HG03097 (cell line): ENCODE measurements around the gene RUNX2.

ENCODE experiments used
- ATAC-seq: cut with Tn5 transposase; IDR thresholded peaks from one replicate; pipeline ENCODE4 v1.9.1; 2021; ENCODE audit not compliant: unreplicated experiment, low FRiP score

Gene RUNX2

DNA sequence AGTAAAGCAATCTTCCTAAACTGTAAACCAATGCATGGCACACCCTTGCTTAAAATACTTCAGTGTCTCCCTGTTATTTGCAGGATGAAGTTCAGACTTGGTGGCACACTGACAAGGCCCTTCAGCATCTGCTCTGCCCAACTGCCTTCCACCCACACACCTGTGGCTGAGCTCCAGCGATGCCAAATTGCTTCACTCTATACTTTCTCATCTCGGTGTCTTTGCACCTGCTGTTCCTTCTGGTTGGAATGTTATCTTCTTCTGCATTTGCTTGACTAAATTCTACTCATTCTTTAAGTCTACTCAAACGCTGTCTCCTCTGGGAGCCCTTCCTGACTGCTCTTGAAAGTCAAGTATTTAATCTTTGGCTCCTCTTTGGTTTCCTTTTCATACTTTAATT, 149.7 kb downstream of the RUNX2 start:
- ATAC-seq, result no peak

DNA sequence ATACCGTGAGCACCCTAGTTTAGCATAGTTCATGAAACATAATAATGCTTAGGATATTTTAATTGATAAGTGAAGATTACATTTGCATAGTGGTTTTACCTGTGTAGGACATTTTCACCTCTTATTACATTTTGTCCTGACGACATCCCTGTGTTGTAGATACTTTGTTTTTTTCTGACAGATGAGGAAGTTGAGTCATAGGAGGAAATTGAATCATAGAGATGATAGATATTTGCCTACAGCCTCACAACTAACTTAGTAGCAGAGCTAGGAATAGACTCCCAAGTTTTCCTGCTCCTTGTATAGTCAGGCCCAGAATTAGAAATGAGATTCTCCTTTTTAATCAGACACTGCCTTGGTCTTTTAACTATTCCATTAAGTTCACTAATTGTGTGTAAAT, 150.1 kb downstream of the RUNX2 start:
- no peak for ATAC-seq

DNA sequence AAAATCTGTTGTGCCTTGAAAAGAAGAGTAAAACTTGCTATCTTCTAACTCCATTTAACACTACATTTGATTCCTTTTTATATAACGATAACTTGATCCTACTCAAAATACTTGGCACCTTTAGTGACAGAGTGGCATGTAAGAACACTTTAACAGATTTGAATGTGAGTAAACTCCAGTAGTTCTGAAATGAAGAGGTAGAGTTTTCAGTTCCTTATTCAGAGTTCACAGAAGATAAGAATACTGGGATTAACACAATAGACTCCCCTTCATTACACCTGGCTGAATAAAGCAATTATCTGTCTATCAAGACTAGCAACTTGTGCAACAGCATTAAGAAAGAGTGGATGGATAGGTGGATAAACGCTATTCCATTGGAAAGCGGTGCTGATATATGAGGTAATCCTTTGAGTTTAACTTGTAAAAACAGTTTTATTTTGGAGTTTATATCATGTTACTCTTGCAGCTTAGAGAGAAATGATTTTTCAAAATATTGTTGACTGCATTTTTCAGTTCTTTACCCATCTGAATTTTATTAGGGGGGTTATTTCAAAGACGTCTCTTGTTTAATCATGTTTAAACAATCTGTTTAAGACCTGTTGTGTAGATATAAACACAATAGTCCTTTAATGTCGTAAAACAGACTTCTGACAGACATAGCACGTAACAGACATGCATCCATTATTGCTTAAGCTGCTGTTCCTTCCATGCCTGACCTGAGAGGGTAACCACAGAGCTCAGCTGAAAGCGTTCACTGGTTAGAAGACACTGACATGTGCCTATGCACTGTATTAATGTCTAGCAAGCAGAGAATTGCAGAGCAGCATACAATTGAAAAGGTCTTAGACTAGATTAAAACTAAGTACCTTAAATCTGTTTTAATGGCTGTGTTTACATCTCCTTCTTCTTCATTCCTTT, 152.0 kb downstream of the RUNX2 start:
- no peak for ATAC-seq

DNA sequence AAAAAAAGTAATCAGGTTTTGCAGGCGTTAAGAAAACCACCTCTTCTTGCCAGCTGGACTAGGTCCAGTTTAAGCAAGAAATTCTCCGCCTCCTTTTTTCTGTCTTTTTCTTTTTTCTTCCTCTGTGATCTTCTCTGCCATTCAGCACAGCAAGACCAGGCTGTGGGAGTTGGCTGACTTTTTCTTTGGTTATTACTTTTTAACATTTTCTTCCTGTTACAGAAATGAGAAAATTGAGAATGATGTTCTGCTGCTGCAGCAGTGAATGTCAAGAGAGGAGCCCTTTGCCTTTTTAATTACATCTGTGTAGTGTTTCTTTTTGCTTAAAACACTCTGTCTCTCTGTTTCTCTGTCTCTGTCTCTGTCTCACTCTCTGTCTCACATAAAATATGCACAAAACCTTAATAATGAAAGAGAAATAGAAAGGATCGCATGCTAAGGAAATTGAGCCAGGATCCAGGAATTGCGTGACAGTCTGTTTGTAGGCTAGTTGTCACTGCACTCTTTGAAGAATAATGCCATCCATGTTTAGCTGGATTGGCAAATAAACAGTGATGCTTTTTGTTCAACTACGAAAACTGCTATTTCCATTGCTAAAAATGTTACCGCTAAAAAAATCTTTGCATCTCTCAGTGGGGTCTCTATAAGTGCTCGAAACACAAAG, 152.8 kb downstream of the RUNX2 start:
- ATAC-seq, result no peak

DNA sequence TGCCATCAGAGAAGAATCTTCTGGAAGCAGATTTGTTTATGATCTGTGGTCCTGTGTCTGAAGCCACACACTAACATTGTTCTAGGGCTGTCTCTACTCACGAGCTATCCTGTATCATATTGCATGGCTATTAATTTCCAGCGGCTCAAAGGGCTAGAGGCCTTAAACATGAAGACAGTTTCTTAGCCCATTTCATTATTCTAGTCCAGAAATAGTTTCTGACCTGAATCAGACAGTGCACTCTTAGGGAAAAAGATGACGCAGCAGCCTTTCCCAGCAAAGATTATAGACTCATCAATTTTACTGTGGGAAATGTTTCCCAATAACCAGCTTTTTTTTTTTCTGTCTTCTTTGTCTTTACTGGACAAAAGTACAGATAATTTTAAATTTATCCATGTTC, 154.9 kb downstream of the RUNX2 start:
- ATAC-seq, result no peak

DNA sequence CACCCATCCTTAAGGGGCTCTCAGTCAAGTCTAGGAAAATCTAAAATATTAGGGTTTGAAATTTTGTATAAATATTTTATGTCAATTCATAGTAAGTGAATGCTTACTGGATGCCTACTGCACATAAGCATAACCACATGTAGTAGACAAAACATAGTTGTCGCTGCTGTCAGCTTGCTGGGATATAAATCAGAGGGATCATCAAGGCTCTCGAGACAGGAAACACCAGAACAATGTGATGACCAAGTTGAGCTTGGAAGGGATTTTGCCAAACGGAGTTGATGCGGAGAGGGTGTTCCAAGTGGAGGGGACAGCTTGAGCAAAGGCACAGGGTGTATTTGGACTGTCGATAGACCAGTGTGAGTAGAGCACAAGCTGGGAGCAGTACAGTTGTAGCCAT, 155.4 kb downstream of the RUNX2 start:
- no peak for ATAC-seq

DNA sequence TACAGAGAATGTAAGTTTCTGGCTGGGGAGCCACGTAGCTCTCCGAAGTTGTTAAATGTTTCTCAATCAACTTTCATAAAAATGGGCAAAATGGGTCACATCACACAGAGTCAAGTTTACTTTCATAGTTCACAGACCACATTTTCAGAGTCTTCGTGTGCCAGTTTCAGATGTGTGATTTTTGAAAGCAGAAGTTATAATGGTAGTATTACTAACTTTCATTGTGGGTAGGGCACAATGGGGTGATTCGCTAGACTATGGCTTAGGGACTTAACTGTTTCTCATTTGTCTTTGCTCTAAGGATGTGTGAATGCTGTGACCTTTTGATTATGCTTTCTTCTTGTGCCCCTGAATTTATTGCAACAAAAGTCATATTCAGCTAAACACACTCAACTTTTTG, 158.6 kb downstream of the RUNX2 start:
- ATAC-seq, result no peak

DNA sequence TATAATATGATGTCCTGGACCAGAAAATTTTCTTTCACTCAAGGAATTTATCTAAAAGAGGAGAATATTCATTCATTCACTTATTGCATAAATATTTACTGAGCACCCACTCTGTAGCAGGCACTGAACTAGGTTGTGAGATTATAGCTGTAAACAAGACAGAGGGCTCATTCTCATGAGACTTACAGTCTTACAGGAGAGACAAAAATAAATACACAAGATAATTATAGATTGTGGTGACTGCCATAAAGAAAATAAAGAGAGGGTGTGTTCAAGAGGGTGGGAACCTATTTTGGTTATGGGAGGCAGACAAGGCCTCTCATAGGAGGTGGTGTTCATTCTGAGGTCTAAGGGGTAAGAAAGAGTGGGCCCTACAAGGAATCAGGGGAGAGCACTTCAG, 159.5 kb downstream of the RUNX2 start:
- ATAC-seq, result no peak

DNA sequence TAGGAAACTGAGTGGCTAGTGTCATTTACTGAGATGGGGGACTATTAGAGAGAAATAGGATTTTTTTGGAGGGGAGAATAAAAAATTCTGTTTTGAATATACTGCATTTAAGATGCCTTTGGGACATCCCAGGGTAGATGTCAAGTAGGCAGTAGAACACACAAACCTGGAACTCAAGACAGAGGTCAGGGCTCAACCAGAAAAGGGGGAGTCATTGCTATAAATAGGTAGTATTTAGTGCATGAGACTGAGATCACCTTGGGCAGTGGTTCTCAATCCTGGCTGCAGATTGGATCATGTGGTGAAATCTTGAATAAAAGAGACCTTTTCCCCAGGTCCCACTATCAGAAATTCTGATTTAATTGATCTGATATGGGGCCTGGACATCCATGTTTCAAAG, 160.1 kb downstream of the RUNX2 start:
- ATAC-seq, result no peak

DNA sequence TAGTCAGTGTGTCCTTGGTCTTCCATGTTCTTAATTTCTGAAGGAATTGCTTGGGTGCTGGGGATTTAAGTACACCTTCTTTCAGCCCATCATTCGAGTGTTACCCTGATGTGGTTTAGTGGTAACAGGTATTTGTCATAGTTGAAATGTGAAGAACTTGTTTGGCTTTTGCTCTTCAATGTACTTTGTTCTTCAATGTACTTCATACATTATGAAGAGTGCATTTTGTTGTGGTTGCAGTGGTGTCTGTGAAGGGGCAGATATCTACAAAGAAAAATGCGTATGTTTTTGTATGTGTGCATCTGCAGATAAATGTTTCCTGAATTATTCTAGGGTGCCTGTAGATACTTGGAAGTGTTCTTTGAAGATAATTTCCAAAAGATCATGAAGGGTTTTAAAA, 160.8 kb downstream of the RUNX2 start:
- no peak for ATAC-seq

DNA sequence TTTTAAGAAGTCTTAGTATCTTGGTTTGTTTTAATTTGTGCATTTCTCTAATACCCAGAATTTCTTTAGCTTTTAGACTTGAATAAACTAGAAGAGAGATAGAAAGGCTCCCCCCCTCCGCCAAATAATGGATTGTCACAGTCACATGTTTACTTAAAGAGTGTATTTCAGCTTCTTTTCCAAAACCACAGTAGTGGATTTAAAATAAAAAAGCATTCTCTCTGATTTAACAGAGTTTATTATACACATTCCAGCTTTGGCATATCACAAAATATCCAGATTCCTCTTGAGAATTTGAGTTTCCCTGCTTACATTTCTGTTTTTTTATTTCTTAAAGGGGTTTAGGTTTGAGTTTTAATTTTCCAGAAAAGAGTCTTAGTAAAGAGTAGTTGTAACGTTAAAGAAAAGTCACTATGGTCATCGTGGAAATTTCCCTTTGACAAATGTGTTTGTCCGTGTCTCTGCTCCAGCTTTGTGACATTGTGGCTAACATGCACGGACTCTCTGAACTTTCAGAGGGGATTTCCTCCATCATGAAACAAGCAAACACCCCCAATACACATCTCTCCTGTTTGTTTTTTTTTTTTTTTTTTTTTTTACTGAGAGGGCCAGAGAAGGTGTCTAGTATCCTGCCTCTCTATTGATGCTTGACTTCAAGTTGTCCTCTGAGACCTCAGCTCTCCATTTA, 163.1 kb downstream of the RUNX2 start:
- no peak for ATAC-seq

DNA sequence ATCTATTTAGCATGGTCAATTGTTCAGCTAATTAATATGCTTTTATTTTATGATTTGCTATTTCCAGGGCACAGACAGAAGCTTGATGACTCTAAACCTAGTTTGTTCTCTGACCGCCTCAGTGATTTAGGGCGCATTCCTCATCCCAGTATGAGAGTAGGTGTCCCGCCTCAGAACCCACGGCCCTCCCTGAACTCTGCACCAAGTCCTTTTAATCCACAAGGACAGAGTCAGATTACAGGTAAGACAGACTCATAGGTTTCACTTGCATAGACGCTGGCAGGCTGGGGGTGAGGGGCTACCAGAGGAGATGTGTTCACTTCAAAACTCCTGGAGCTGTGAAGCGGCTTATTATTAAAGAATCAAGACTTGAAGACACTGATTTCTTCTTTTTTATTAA, 163.7 kb downstream of the RUNX2 start:
- no peak for ATAC-seq

DNA sequence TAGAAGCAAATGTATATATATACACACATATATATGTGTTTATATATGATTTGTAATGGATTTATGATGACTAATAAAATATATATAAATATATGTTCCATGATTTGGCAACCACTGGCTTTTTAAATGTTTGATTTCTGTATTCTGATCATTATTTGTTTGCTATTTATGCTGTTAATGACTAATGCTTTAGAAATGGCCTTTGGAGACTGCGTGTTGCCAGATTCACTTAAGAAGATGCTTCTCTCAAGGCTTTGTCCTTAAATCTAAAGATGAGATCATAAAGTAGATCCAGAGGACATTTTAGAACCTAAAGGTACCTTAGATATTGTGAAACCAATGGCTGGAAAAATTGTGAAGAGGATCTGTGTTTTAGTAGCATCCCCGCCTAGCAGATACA, 165.6 kb downstream of the RUNX2 start:
- ATAC-seq, result no peak

DNA sequence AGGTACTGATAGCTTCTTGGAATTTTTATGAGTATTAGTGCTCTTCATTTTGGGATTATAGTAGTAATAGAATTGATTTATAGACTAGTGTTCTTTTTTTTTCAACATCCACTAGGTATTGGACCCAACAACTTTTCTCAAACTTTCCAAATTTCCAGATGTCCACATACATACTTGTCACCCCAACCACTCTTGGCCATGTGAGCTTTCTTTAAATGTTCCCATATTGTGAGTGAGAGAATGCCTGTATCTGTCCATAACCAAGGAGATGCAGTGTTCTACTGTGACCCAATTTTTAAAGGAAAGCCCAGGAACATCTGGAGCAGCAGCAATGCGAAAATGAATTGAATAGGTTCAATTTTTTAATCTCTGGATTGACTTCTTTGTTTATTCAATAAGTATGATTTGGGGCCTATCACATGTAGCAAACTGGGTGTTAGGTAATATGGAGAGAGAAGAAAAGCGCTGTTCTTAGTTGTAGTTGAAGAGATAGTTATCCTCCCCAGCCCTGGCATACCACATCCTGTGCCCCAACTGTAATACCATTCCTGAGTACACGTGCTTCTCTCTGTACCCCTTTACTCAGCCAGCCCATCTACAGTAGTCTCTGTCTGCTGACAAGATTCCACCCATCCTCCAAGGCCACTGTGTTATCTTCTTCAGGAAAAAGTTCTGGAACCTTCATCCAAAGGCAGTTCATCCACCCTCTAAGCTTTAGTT, 166.4 kb downstream of the RUNX2 start:
- ATAC-seq, result no peak

DNA sequence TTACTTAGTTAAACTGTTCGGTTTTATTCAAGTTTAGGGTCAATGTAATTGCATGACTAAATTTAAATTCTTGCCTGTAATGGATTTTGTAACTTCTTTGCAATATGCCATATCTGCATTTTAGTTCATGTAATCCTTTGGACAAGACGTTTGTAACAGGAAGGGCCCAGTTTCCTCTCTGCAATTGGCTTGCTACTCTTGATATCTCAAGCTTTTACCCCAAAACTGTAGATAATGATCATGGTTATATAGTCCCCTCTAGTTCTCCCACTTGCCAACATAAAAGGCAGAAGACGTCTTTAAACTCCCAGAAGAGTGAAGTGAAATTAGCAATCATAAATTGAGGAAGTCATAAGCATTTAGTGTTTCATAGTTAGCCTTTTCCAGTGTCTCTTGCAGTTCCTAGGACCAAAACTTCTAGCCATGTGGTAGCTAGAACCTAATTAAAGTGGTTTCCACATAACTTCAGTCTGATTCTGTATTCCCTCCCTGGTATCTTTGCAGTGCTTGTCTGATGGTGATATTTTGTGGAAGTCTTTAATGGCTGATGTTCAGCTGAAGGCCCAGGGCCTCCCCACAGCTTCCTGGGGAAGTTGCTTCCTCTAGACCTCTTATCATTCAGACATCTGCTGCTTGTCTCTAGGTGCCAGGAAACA, 167.4 kb downstream of the RUNX2 start:
- ATAC-seq, result no peak

DNA sequence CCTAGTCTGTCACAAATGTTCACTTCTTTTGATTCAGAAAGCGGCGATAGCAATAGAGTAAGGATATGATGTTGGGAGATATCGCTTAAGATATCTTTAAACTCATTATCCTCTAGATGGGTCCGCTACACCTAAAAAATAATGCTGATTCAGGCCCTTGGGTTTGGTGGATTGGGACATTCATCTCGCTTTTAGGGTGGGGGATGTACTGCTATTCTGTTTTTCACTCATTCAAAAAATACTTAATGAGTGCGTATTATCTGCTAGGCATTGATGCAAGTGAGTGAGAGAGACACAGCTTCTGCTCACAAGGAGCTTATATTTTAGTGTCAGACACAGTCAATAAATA, 167.9 kb downstream of the RUNX2 start:
- ATAC-seq, result no peak

DNA sequence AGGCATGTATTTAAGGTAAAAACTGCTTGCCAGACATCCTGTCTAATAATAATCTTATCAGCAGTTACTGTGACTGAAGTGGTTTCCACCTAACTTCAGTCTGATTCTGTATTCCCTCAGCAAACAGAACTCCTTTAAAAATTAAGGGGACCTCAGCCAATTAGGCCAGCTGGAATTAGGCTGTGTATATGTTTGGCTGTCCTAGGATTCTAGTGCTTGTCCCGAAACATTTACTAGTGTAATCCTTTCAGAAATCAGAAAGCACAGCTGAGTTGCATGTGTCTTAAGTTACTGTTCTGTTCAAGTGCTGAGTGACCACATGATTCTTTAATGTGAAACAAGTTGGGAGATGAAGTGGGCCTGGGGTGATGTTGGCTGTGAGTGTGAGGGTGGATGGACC, 170.5 kb downstream of the RUNX2 start:
- no peak for ATAC-seq

DNA sequence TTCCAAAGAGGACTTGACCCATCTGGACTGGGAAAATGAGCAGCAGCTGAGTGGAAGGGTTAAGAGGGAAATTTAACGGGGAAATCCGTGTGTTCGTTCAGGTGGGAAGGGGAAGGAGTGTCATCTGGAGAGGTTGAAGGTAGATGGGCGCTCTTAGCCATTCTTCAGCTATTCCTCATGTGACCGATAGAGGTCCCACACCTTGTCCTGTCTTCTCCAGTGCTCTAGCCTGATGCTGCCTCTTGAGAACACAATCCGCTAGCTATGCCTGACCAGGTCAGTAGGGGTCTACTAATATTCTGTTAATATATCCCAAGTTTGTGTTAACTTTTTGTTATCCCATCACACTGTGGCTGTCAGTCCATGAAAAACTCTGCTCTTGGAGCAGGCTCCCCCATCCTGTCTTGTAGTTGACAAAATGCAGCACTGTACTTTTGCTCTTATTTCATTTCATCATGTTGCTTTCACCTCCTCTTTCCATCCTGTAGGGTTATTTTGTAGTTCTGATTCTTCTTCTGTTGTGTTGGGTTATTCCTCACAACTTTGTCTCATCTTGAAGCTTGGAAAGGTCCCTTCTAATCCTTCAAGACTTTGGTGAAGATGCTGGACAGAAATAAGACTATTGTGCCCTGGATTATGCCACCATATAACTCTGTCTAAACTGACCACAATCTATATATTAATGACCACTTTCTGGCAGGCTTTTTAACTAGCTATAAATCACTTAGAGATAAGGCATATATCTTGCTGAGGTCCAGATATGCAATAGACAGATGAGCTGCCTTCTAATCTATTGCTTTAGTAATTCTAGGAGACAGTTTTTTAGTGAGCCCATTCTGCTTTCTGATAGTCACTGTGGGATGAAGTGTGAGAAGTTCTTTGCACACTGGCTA, 173.0 kb downstream of the RUNX2 start:
- ATAC-seq, result no peak

DNA sequence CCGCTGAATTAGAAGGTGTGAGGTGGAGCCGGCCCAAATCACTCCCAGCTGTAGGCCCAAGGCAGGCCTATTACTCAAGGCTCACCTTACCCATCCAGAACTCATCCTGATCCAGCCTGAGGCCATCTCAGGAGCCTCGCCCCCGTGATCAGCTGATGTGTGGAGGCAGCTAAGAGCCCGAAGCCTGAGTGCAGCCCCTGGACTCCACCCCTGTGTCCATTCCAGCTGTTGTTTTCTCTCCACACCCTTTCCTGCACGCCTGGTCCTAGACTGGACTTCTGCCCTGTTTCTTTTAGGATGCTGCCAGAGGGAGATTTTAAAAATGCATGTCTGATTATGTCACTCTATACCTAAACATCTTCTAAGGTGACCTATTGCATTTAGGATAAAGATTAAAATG, 174.3 kb downstream of the RUNX2 start:
- ATAC-seq, result no peak

DNA sequence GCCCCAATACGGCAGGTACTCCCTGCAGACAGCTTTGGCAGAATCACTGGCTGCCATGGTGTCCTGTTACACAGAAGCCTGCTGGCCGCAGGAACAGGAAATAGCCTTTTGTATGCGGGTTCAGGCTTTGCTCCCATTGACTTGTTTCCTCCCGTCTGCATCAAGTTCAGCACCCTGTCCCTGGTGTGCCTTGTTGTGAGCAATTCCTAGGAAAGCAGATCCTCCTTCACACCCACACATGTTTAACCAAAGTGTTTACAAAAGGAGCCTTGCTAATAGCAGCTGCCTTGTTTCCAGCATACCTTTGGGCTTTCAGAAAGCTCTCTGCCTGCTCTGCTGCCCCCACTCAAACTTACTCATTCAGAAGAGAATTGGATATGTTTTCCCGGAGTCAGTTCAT, 176.8 kb downstream of the RUNX2 start:
- ATAC-seq, result no peak
